HUES48 (cell line): ENCODE measurements around the gene GSAP.
"Not testable (repeated sequence)": the region's sequence is repeated elsewhere in the genome, so short reads cannot be mapped to it uniquely, and the experiment has no call there.

Source experiments
- H3K27ac ChIP-seq: one replicate; pipeline ENCODE4 v1.7.0; 2013; ENCODE audit warnings: low read depth, low read length, inconsistent platforms
- H3K27me3 ChIP-seq: 2 replicates; pipeline ENCODE4 v1.6.1; 2013; ENCODE audit warnings: mild to moderate bottlenecking, low read length; ENCODE audit not compliant: control insufficient read depth, insufficient read depth
- H3K36me3 ChIP-seq: 2 replicates; pipeline ENCODE4 v1.6.1; 2013; ENCODE audit warnings: low read length; ENCODE audit not compliant: control insufficient read depth, insufficient read depth
- H3K4me1 ChIP-seq: 2 replicates; pipeline ENCODE4 v1.6.1; 2013; ENCODE audit warnings: mild to moderate bottlenecking, low read length; ENCODE audit not compliant: control insufficient read depth, insufficient read depth
- H3K4me3 ChIP-seq: 2 replicates; pipeline ENCODE4 v1.5.1; 2013; ENCODE audit warnings: mild to moderate bottlenecking, low read depth, low read length
- H3K9ac ChIP-seq: 2 replicates; pipeline ENCODE4 v1.6.1; 2013; ENCODE audit warnings: mild to moderate bottlenecking, low read depth, low read length, moderate library complexity
- H3K9me3 ChIP-seq: 2 replicates; pipeline ENCODE4 v1.6.1; 2013; ENCODE audit warnings: low read length; ENCODE audit not compliant: control insufficient read depth, insufficient read depth

GSAP gene

GRCh38 chr7:77284005-77284404 is 132.1 kb downstream of the GSAP start:
- Histone ChIP-seq H3K4me3 (no peak overlapping the region), H3K27ac (no peak overlapping the region), H3K36me3 (no peaks in the 10 kb centered on the region), H3K27me3 (no peaks in the 10 kb centered on the region), H3K9me3 (no peaks in the 10 kb centered on the region), H3K9ac (no peak overlapping the region), H3K4me1 (no peaks in the 10 kb centered on the region)

DNA sequence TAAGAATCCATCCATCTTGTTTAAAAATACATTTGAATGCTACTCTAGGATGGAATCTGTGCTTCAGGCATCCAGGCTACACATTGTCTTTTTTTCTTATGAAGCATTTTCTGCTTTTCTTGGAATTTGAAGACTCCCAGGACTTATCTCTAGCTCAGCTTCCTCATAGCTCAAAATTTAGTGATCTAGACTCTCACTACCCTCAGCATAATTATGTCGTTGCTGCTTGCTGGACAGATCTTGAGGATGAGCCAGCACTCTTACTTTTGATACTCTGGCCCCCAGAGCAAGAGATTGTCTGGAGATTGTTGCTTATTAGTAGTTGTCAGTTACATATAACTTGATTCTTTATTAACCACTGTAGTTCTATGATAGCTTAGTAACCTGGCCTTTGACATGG is 133.3 kb downstream of the GSAP start:
- Histone ChIP-seq H3K36me3 (no peaks in the 10 kb centered on the region), H3K9me3 (no peaks in the 10 kb centered on the region), H3K9ac (no peak overlapping the region), H3K4me3 (no peak overlapping the region), H3K27ac (no peak overlapping the region), H3K4me1 (no peaks in the 10 kb centered on the region), H3K27me3 (no peaks in the 10 kb centered on the region)

GRCh38 chr7:77281780-77282478 is 134.2 kb downstream of the GSAP start:
- Histone ChIP-seq H3K4me1 (no peaks in the 10 kb centered on the region), H3K4me3 (no peak overlapping the region), H3K9ac (no peak overlapping the region)

GRCh38 chr7:77276120-77276519 is 140.0 kb downstream of the GSAP start:
- no peaks in the 10 kb centered on the region for H3K36me3 ChIP-seq
- H3K9me3 ChIP-seq, result no peaks in the 10 kb centered on the region
- H3K9ac ChIP-seq, result no peak overlapping the region
- H3K4me3 ChIP-seq, result no peak overlapping the region
- H3K27ac ChIP-seq, result no peak overlapping the region
- no peaks in the 10 kb centered on the region for H3K4me1 ChIP-seq
- H3K27me3 ChIP-seq, result no peaks in the 10 kb centered on the region

More at GRCh38 chr7:77281780-77282478, 134.2 kb downstream of the GSAP start:
- H3K27me3 ChIP-seq, result no peaks in the 10 kb centered on the region
- H3K36me3 ChIP-seq, result no peaks in the 10 kb centered on the region
- H3K27ac ChIP-seq, result no peak overlapping the region
- no peaks in the 10 kb centered on the region for H3K9me3 ChIP-seq

DNA sequence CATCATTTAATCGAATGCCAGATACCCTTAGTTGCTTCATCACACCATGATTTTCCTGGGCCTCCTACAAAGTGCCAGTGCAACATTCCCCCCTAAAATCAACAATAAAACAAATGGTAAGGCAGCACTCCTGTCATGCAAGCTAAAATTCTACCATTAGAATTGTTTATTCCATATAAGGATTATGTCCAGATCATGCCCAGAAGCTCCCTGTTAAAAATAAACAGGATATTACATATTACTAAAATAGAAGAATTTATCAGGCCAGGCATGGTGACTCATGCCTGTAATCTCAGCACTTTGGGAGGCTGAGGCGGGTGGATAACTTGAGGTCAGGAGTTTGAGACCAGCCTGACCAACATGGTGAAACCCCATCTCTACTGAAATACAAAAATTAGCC is 140.5 kb downstream of the GSAP start:
- not testable (repeated sequence) for H3K4me1 ChIP-seq, H3K9me3 ChIP-seq, H3K27me3 ChIP-seq, H3K27ac ChIP-seq, H3K9ac ChIP-seq, H3K4me3 ChIP-seq, H3K36me3 ChIP-seq

- H3K4me3 ChIP-seq, result no peak overlapping the region
- no peaks in the 10 kb centered on the region for H3K4me1 ChIP-seq
- H3K9ac ChIP-seq, result no peak overlapping the region
- no peak overlapping the region for H3K27ac ChIP-seq
- no peaks in the 10 kb centered on the region for H3K27me3 ChIP-seq
- H3K9me3 ChIP-seq, result no peaks in the 10 kb centered on the region
- no peaks in the 10 kb centered on the region for H3K36me3 ChIP-seq
Measured at GRCh38 chr7:77271766-77272165, 144.4 kb downstream of the GSAP start.

- Histone ChIP-seq H3K9ac (no peak overlapping the region), H3K27ac (no peak overlapping the region), H3K4me1 (no peaks in the 10 kb centered on the region), H3K27me3 (no peaks in the 10 kb centered on the region), H3K9me3 (no peaks in the 10 kb centered on the region), H3K4me3 (no peak overlapping the region), H3K36me3 (no peaks in the 10 kb centered on the region)
Measured at GRCh38 chr7:77270094-77270480, 146.1 kb downstream of the GSAP start.

DNA sequence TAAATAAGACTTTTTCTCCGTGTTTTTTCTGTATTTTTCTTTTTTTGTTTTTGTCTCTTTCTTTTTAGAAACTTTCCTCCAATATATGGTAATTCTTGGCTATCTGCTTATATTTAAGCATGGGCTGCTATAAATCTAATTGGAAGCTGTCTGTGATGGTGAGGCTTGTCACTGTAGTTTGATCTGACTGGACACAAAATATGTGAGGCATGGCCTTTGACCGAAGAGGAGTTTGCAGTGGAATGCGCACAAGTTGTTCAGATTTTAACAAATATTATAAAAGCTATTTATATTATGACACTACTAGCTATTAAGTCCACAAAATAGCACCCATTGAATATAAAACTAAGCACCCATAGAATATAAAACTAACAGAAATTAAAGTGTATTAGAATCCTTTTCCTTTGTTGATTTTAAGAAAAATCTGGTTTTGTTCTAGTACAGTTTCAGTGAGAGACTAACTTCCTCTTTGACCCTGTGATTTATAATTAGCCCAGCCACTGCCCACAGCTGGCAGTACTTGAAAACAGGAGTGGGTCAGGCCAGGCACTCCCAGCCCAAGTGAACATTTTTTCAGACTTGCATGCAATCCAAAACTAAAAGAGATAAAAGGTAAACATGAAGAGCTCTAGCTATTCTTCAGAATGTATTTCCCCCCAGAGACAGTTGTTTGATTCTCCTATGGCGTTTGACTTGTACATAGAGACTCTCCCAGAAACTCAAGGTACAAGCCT is 146.6 kb downstream of the GSAP start:
- Histone ChIP-seq H3K9me3 (no peaks in the 10 kb centered on the region), H3K9ac (no peak overlapping the region), H3K4me1 (no peaks in the 10 kb centered on the region), H3K27ac (no peak overlapping the region), H3K36me3 (no peaks in the 10 kb centered on the region), H3K4me3 (no peak overlapping the region), H3K27me3 (no peaks in the 10 kb centered on the region)

GRCh38 chr7:77266291-77266794 is 149.8 kb downstream of the GSAP start:
- Histone ChIP-seq H3K4me3 (no peak overlapping the region), H3K36me3 (no peaks in the 10 kb centered on the region), H3K9me3 (no peaks in the 10 kb centered on the region), H3K27ac (no peak overlapping the region), H3K27me3 (no peaks in the 10 kb centered on the region), H3K4me1 (no peaks in the 10 kb centered on the region), H3K9ac (no peak overlapping the region)

- Histone ChIP-seq H3K9ac (no peak overlapping the region), H3K9me3 (no peaks in the 10 kb centered on the region), H3K36me3 (no peaks in the 10 kb centered on the region), H3K4me3 (no peak overlapping the region), H3K27ac (no peak overlapping the region), H3K27me3 (no peaks in the 10 kb centered on the region), H3K4me1 (no peaks in the 10 kb centered on the region)
Measured at GRCh38 chr7:77265666-77266065, 150.5 kb downstream of the GSAP start.

DNA sequence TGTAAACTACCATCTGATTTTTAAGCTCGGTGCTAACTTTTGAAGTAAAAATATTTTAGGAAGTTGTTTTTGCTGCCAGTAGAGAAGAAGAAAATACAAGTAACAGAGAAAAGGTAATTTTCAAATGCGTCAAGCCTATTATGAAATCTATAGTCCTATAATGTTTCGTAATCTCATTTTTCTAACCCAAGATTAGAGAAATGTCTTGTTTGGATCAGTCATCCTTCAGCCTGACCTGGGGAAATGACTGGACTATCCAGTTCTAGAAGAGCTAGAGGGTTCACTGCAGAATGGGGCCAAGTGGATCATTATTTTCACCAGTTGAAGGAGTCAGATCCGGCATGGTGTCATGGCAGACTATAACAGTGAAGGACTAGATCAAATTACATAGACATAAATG is 153.8 kb downstream of the GSAP start:
- no peaks in the 10 kb centered on the region for H3K27me3 ChIP-seq
- no peaks in the 10 kb centered on the region for H3K36me3 ChIP-seq
- H3K4me3 ChIP-seq, result no peak overlapping the region
- H3K9me3 ChIP-seq, result no peaks in the 10 kb centered on the region
- H3K4me1 ChIP-seq, result no peaks in the 10 kb centered on the region
- H3K27ac ChIP-seq, result no peak overlapping the region
- no peak overlapping the region for H3K9ac ChIP-seq
